Activated T-cell treated with anti-CD3 and anti-CD28 coated beads, Interleukin-2, amount 50 U/mL, for 4 hours (primary cell): ENCODE data around the gene GLIS1. TPM values are rescaled to one million over a fixed set of nuclear protein-coding genes. Genes with fewer than 3 reads are reported as not detected.

Experiments used
- ATAC-seq, 2 donors: fragments of 200-7000 bp; cut with Tn5 transposase; one replicate each; pipeline ENCODE4 v1.10.0; 2021
- DNase-seq: peaks from one replicate; pipeline ENCODE4 v3.0.0-alpha.2; 2020
- H3K27me3 Mint-ChIP-seq: one replicate; pipeline ENCODE4 v1.8.0; 2021; ENCODE audit warnings: low read depth, mixed read lengths
- H3K36me3 Mint-ChIP-seq: one replicate; pipeline ENCODE4 v1.8.0; 2022; ENCODE audit warnings: mixed read lengths; ENCODE audit not compliant: insufficient read depth
- H3K4me1 Mint-ChIP-seq: one replicate; pipeline ENCODE4 v1.8.0; 2021; ENCODE audit warnings: low read depth, mixed read lengths
- H3K4me3 Mint-ChIP-seq: one replicate; pipeline ENCODE4 v1.8.0; 2021; ENCODE audit warnings: mild to moderate bottlenecking, moderate library complexity, mixed read lengths
- H3K9me3 Mint-ChIP-seq: one replicate; pipeline ENCODE4 v1.8.0; 2021; ENCODE audit warnings: mixed read lengths
- total RNA-seq, 3 donors: library from RNA; stranded (reverse); gene quantifications; one replicate each; pipeline ENCODE4 v1.2.1, GENCODE V29; 2021

The GLIS1 gene
- total RNA-seq, 3 donors from 2014 or later: not detected

- no peak overlapping the region for H3K4me3 Mint-ChIP-seq
- ATAC-seq: no peak
Measured at GRCh38 chr1:53678046-53678445, 60.9 kb downstream of the GLIS1 start.

GRCh38 chr1:53677486-53677885 is 61.5 kb downstream of the GLIS1 start:
- Mint-ChIP-seq H3K9me3 (no peaks in the 10 kb centered on the region), H3K27me3 (peaks cover 3% of the 10 kb centered on the region), H3K4me1 (peaks cover 5% of the 10 kb centered on the region), H3K36me3 (no peaks in the 10 kb centered on the region), H3K4me3 (no peak overlapping the region)
- ATAC-seq: no peak
- no peak for DNase-seq

More at GRCh38 chr1:53678046-53678445, 60.9 kb downstream of the GLIS1 start:
- DNase-seq: no peak
- no peaks in the 10 kb centered on the region for H3K9me3 Mint-ChIP-seq
- H3K27me3 Mint-ChIP-seq: peaks cover 3% of the 10 kb centered on the region
- no peaks in the 10 kb centered on the region for H3K36me3 Mint-ChIP-seq
- H3K4me1 Mint-ChIP-seq: peaks cover 5% of the 10 kb centered on the region

GRCh38 chr1:53672785-53673184 is 66.2 kb downstream of the GLIS1 start:
- Mint-ChIP-seq H3K4me1 (no peaks in the 10 kb centered on the region), H3K4me3 (no peak overlapping the region), H3K9me3 (no peaks in the 10 kb centered on the region), H3K27me3 (no peaks in the 10 kb centered on the region), H3K36me3 (no peaks in the 10 kb centered on the region)
- DNase-seq: no peak
- no peak for ATAC-seq

GRCh38 chr1:53672243-53672642 is 66.7 kb downstream of the GLIS1 start:
- ATAC-seq (no peak), DNase-seq (no peak)
- Mint-ChIP-seq H3K27me3 (no peaks in the 10 kb centered on the region), H3K4me3 (no peak overlapping the region), H3K36me3 (no peaks in the 10 kb centered on the region), H3K4me1 (no peaks in the 10 kb centered on the region), H3K9me3 (no peaks in the 10 kb centered on the region)

GRCh38 chr1:53669621-53670191 is 69.3 kb downstream of the GLIS1 start:
- Mint-ChIP-seq H3K27me3 (no peaks in the 10 kb centered on the region), H3K4me1 (no peaks in the 10 kb centered on the region), H3K36me3 (no peaks in the 10 kb centered on the region), H3K9me3 (no peaks in the 10 kb centered on the region), H3K4me3 (no peak overlapping the region)
- ATAC-seq: no peak
- no peak for DNase-seq

GRCh38 chr1:53666566-53666965 is 72.4 kb downstream of the GLIS1 start:
- no peak overlapping the region for H3K4me3 Mint-ChIP-seq
- no peaks in the 10 kb centered on the region for H3K27me3 Mint-ChIP-seq
- H3K36me3 Mint-ChIP-seq: no peaks in the 10 kb centered on the region
- DNase-seq: no peak
- no peak for ATAC-seq
- H3K4me1 Mint-ChIP-seq: no peaks in the 10 kb centered on the region
- H3K9me3 Mint-ChIP-seq: no peaks in the 10 kb centered on the region

GRCh38 chr1:53665996-53666395 is 73.0 kb downstream of the GLIS1 start:
- no peaks in the 10 kb centered on the region for H3K27me3 Mint-ChIP-seq
- DNase-seq (no peak), ATAC-seq (no peak)
- H3K4me1 Mint-ChIP-seq: no peaks in the 10 kb centered on the region
- H3K4me3 Mint-ChIP-seq: no peak overlapping the region
- H3K36me3 Mint-ChIP-seq: no peaks in the 10 kb centered on the region
- H3K9me3 Mint-ChIP-seq: no peaks in the 10 kb centered on the region

- ATAC-seq (no peak), DNase-seq (no peak)
- Mint-ChIP-seq H3K27me3 (no peaks in the 10 kb centered on the region), H3K9me3 (no peaks in the 10 kb centered on the region), H3K4me1 (no peaks in the 10 kb centered on the region), H3K36me3 (no peaks in the 10 kb centered on the region), H3K4me3 (no peak overlapping the region)
Measured at GRCh38 chr1:53663529-53664300, 75.2 kb downstream of the GLIS1 start.

GRCh38 chr1:53662951-53663350 is 76.0 kb downstream of the GLIS1 start:
- no peak for DNase-seq
- Mint-ChIP-seq H3K27me3 (no peaks in the 10 kb centered on the region), H3K9me3 (no peaks in the 10 kb centered on the region), H3K4me3 (no peak overlapping the region), H3K4me1 (no peaks in the 10 kb centered on the region), H3K36me3 (no peaks in the 10 kb centered on the region)
- ATAC-seq: no peak

GRCh38 chr1:53662169-53662568 is 76.8 kb downstream of the GLIS1 start:
- H3K9me3 Mint-ChIP-seq: no peaks in the 10 kb centered on the region
- H3K36me3 Mint-ChIP-seq: no peaks in the 10 kb centered on the region
- no peaks in the 10 kb centered on the region for H3K4me1 Mint-ChIP-seq
- H3K4me3 Mint-ChIP-seq: no peak overlapping the region
- ATAC-seq (no peak), DNase-seq (no peak)
- H3K27me3 Mint-ChIP-seq: no peaks in the 10 kb centered on the region

- ATAC-seq (no peak), DNase-seq (no peak)
- H3K4me1 Mint-ChIP-seq: no peaks in the 10 kb centered on the region
- H3K36me3 Mint-ChIP-seq: no peaks in the 10 kb centered on the region
- no peak overlapping the region for H3K4me3 Mint-ChIP-seq
- H3K27me3 Mint-ChIP-seq: peaks cover under 1% of the 10 kb centered on the region
- no peaks in the 10 kb centered on the region for H3K9me3 Mint-ChIP-seq
Measured at GRCh38 chr1:53661496-53661895, 77.5 kb downstream of the GLIS1 start.

GRCh38 chr1:53660666-53661065 is 78.3 kb downstream of the GLIS1 start:
- H3K36me3 Mint-ChIP-seq: no peaks in the 10 kb centered on the region
- ATAC-seq: no peak
- no peaks in the 10 kb centered on the region for H3K4me1 Mint-ChIP-seq
- H3K27me3 Mint-ChIP-seq: peaks cover 3% of the 10 kb centered on the region
- DNase-seq: no peak
- no peaks in the 10 kb centered on the region for H3K9me3 Mint-ChIP-seq
- no peak overlapping the region for H3K4me3 Mint-ChIP-seq

- Mint-ChIP-seq H3K27me3 (peaks cover 3% of the 10 kb centered on the region), H3K36me3 (no peaks in the 10 kb centered on the region), H3K4me1 (no peaks in the 10 kb centered on the region), H3K9me3 (no peaks in the 10 kb centered on the region), H3K4me3 (no peak overlapping the region)
- ATAC-seq (no peak), DNase-seq (no peak)
Measured at GRCh38 chr1:53659436-53659835, 79.5 kb downstream of the GLIS1 start.

- no peaks in the 10 kb centered on the region for H3K4me1 Mint-ChIP-seq
- H3K4me3 Mint-ChIP-seq: no peak overlapping the region
- ATAC-seq (no peak), DNase-seq (no peak)
- H3K27me3 Mint-ChIP-seq: peaks cover 5% of the 10 kb centered on the region
- no peaks in the 10 kb centered on the region for H3K9me3 Mint-ChIP-seq
- no peaks in the 10 kb centered on the region for H3K36me3 Mint-ChIP-seq
Measured at GRCh38 chr1:53658489-53659230, 80.3 kb downstream of the GLIS1 start.
